AG04449 (cell line): ENCODE results near the gene PPP2R2B.

ENCODE experiments used
- CTCF ChIA-PET: fragments of 350-600 bp; formaldehyde crosslinking; extraction: SDS; loops from one replicate; lab custom pipeline; 2021; ENCODE audit warnings: antibody characterized with exemption; lab: Yijun Ruan, JAX
- POLR2A ChIA-PET: fragments of 400-600, 350-600 bp; formaldehyde crosslinking; extraction: SDS; loops from one replicate; lab custom pipeline; 2020; ENCODE audit warnings: antibody characterized with exemption, inconsistent platforms; lab: Yijun Ruan, JAX
- DNase-seq: peaks from one replicate; pipeline ENCODE4 v3.0.0-alpha.2; 2010; ENCODE audit warnings: low read depth, low spot score
- H3K4me3 ChIP-seq: 2 replicates; pipeline ENCODE4 v1.5.1; 2011; ENCODE audit warnings: low read depth, mild to moderate bottlenecking, control low read depth, low read length
- TF ChIP-seq, protein P1 (sequence below): IDR thresholded peaks from one replicate; pipeline ENCODE4 v1.5.1; 2011; ENCODE audit warnings: mild to moderate bottlenecking, moderate library complexity, low read length, control low read depth, inconsistent platforms; ENCODE audit not compliant: insufficient read depth; ENCODE audit errors: missing control alignments

Gene PPP2R2B

DNA sequence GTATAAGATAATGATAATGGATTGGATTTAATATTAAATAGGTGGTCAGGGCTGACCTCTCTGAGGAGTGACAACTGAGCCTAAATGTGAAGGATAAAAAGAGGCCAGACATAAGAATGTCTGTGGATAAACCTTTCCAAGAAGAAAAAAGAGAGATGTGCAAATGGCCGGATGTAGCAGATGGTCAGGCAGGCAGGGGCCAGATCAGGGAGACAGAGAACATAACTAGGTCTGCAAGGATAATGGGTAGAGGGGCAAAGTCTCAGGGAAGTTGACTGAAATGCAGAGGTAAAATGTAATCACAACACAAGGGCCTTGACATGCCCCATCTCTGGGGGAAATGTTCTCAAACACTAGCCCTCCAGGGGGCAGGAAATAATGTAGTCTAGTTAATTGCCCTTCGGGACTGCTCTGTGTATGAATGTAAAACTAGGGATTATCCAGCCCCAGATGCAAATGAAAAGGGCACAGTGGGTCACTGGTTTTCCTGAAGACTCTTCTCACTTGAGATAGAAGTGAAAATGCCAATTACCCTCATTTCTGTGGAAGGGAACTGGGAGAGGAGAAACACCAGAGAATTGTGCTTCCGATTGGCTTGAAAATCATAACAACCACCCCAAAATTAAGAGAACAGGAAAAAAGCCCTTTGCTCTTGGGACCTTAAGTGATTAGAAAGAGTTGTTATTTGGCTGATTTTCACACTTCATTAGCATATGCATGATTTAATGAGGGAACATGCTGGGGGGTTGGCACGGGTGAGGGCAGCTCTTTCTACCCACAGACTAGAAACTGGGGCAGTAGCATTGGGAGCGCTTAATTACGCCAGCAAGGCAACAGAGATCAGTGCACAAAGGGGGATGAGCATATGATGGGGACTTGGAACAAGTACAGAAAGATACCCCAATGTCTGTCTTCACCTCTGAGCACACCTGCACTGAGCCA is 88.6 kb downstream of the PPP2R2B start:
- no peak overlapping the region for H3K4me3 ChIP-seq
- ChIA-PET POLR2A (no interaction called here), CTCF (no interaction called here)
- TF ChIP-seq, protein P1, sequence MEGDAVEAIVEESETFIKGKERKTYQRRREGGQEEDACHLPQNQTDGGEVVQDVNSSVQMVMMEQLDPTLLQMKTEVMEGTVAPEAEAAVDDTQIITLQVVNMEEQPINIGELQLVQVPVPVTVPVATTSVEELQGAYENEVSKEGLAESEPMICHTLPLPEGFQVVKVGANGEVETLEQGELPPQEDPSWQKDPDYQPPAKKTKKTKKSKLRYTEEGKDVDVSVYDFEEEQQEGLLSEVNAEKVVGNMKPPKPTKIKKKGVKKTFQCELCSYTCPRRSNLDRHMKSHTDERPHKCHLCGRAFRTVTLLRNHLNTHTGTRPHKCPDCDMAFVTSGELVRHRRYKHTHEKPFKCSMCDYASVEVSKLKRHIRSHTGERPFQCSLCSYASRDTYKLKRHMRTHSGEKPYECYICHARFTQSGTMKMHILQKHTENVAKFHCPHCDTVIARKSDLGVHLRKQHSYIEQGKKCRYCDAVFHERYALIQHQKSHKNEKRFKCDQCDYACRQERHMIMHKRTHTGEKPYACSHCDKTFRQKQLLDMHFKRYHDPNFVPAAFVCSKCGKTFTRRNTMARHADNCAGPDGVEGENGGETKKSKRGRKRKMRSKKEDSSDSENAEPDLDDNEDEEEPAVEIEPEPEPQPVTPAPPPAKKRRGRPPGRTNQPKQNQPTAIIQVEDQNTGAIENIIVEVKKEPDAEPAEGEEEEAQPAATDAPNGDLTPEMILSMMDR, result no peak
- DNase-seq, result no peak

DNA sequence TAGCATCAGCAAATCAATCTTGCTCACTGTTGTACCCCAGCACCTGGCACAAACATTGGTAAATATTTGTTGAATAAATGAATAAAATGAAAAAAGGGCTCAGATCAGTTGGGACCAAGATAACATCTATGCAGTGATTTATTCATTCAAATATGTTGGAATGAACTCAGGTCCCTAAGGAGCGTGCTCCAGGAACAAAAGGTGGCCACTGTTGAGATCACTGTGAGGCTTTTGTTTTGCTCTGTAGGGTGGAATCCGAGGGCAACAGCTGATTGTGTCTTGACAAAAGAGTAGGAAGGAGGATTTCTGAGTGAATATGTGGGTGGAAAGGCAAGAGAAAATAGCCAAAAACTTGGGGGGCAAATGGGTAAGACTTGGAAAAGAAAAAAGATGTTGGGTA is 89.7 kb downstream of the PPP2R2B start:
- TF ChIP-seq, protein P1, result no peak
- no peak overlapping the region for H3K4me3 ChIP-seq
- no peak for DNase-seq
- CTCF ChIA-PET, result no interaction called here
- POLR2A ChIA-PET, result no interaction called here

DNA sequence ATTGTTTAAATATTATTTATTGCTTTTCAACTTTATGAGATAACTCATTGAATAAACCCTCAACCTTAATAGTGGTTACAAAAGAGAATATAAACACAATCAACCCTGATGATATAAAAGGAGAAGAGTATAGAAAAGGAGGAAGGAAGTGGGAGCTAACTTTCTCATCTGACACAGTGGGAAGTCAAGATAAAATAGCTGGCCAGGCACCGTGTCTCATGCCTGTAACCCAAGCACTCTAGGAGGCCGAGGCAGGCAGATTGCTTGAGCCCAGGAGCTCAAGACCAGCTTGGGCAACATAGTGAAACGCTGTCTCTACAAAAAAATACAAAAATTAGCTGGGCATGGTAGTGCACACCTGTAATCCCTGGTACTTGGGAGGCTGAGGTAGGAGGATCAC is 93.5 kb downstream of the PPP2R2B start:
- no peak for DNase-seq
- no peak overlapping the region for H3K4me3 ChIP-seq
- CTCF ChIA-PET, result interaction anchor here (1.0 kb wide), 1 partner anchor 9 kb away, joined by 3 read pairs; no protein-coding TSS in a partner anchor
- TF ChIP-seq, protein P1, result no peak
- POLR2A ChIA-PET, result no interaction called here

DNA sequence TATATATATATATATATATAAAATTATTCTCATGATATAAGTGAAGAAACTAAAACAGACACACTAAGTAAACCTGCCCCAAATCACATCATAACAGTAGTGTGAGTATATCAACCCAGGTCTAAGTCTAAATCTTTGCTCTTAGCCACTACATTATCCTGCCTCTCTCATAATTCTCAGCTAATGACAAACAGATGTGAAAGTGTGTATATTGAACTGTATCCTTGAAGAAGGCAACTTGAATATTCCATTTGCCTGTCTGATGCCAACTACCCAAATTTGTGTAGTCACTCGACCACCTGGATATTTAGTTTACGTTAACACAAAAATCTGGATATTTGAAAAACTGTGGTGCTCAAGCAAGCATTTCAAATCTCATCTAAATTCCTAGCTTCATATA is 97.4 kb downstream of the PPP2R2B start:
- POLR2A ChIA-PET, result no interaction called here
- no peak for DNase-seq
- no peak overlapping the region for H3K4me3 ChIP-seq
- CTCF ChIA-PET, result no interaction called here
- TF ChIP-seq, protein P1, result no peak

DNA sequence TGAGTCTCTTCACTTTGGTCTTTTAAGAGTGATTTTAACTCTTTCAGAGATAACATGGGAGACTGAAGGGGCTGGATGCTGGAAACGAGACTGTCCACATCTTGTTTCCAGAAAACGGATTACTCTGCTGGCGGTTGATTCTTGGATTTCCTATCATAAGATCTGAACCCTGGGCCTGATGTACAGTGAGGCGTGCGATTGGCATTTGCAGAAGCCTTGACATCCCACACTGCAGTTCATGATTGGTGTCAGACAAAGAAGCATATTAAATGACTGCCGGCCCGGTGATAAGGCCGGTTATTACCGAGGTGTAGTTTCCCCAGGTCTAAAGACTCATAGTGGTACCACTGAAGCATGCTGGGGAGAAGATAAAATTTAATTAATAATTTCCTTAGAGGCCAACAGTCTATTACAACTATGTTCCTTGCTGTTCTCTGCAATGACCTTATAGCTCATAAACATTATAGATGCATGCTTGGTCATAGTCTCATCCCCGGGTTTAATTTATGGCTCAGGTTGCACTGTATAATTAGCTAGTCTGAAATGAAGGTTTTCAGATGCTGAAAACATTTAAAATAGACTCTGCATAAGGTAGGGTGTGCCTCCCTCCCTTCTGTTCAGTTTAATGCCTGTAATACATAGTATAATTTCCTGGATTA is 99.2 kb downstream of the PPP2R2B start:
- POLR2A ChIA-PET, result no interaction called here
- TF ChIP-seq, protein P1, result no peak
- no peak overlapping the region for H3K4me3 ChIP-seq
- no peak for DNase-seq
- CTCF ChIA-PET, result no interaction called here

DNA sequence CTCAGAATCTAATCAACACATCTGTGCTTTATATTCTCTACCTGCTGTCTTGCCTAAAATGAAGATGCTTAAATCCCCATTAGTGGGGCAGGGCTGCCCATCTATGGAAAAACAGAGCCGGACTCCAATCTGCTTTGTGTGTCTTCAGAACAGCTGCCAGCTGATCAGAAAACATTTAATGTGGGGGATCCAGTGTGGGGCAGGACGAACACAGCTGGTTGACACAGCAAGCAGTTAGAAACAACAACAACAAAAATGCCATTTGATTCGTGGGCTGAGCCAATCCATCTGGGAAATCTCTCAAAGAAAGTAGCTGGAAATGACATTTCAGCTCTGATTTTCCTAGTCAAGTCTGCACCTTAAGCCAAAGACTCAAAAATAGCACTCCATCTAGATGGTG is 99.8 kb downstream of the PPP2R2B start:
- POLR2A ChIA-PET, result no interaction called here

More for the DNA sequence above, 99.8 kb downstream of the PPP2R2B start:
- TF ChIP-seq, protein P1, result no peak
- CTCF ChIA-PET, result no interaction called here
- H3K4me3 ChIP-seq, result no peak overlapping the region
- no peak for DNase-seq
